H1 (cell line): ENCODE data around the gene BACE2. TPM values are rescaled to one million over a fixed set of nuclear protein-coding genes. Genes with fewer than 3 reads are reported as not detected.

Source experiments
- BACH1 ChIP-seq: IDR thresholded peaks from 2 replicates; pipeline ENCODE4 v1.6.1; 2012; ENCODE audit warnings: low read length, improper control_type of control experiment
- CBX8 ChIP-seq: fragments of 300-800, 300-1000 bp; sonication (generic); IDR thresholded peaks from 2 replicates; pipeline ENCODE4 v1.7.1; 2016; ENCODE audit warnings: low read depth, low read length, borderline replicate concordance
- CREB1 ChIP-seq: IDR thresholded peaks from 2 replicates; pipeline ENCODE4 v1.6.1; 2012; ENCODE audit warnings: inconsistent platforms
- JUN ChIP-seq: IDR thresholded peaks from 2 replicates; pipeline ENCODE4 v1.6.1; 2011; ENCODE audit warnings: low read depth, mild to moderate bottlenecking, improper control_type of control experiment, low read length
- KDM1A ChIP-seq: fragments of 200-600, 300-600 bp; sonication (generic); IDR thresholded peaks from 2 replicates; pipeline ENCODE4 v1.7.1; 2016; ENCODE audit warnings: mild to moderate bottlenecking, low read length, borderline replicate concordance
- POU5F1 ChIP-seq: IDR thresholded peaks from 2 replicates; pipeline ENCODE4 v1.6.1; 2011; ENCODE audit warnings: low read depth, mild to moderate bottlenecking, low read length, moderate library complexity
- RXRA ChIP-seq: IDR thresholded peaks from 2 replicates; pipeline ENCODE4 v1.6.1; 2011; ENCODE audit warnings: low read depth, mild to moderate bottlenecking, low read length, moderate library complexity; ENCODE audit not compliant: insufficient read depth
- SAP30 ChIP-seq: fragments of 300-600 bp; sonication (generic); IDR thresholded peaks from 2 replicates; pipeline ENCODE4 v1.7.1; 2012; ENCODE audit warnings: low read length, moderate library complexity, mild to moderate bottlenecking, inconsistent platforms; ENCODE audit not compliant: insufficient read depth, insufficient replicate concordance
- polyA plus RNA-seq, 7 experiments: library from polyadenylated mRNA; depleted of rRNA in 3 of 7; stranded (reverse) in 5 of 7; unstranded in 2 of 7; fragments of >200 nt in 5 of 7; fragments of 200-250 nt in 2 of 7; gene quantifications; 1 replicate in 5 of 7; 2 replicates in 1 of 7; 4 replicates in 1 of 7; pipeline versions ENCODE4 v1.2.1 to v1.2.3, GENCODE V29; 2011 to 2013; ENCODE audit warnings: missing spikeins in 2 of 7, mixed read lengths in 2 of 7
- total RNA-seq: library from RNA; stranded (reverse); fragmentation: NEBNext Ultra II Directional; extraction: Animal tissue kit (Norgen Biotek cat#: 25700); gene quantifications from 2 replicates; pipeline ENCODE4 v1.2.1, GENCODE V29; 2021
- TF ChIP-seq, protein P1 (sequence below), 3 experiments: IDR thresholded peaks; 1 replicate in 2 of 3; 2 replicates in 1 of 3; pipeline versions ENCODE4 v1.5.1 to v1.6.1; 2011; ENCODE audit warnings: low read length in 3 of 3, mild to moderate bottlenecking in 3 of 3, inconsistent platforms in 2 of 3, low read depth in 1 of 3, moderate library complexity in 1 of 3; ENCODE audit not compliant: insufficient read depth in 1 of 3; ENCODE audit errors: control extremely low read depth in 1 of 3

Gene BACE2
- total and polyA plus RNA-seq, 2 of the 8 experiments (the other 6 are each of a cell fraction or from before 2014, with no cell fraction given) = 8.1 to 10.9 TPM

DNA sequence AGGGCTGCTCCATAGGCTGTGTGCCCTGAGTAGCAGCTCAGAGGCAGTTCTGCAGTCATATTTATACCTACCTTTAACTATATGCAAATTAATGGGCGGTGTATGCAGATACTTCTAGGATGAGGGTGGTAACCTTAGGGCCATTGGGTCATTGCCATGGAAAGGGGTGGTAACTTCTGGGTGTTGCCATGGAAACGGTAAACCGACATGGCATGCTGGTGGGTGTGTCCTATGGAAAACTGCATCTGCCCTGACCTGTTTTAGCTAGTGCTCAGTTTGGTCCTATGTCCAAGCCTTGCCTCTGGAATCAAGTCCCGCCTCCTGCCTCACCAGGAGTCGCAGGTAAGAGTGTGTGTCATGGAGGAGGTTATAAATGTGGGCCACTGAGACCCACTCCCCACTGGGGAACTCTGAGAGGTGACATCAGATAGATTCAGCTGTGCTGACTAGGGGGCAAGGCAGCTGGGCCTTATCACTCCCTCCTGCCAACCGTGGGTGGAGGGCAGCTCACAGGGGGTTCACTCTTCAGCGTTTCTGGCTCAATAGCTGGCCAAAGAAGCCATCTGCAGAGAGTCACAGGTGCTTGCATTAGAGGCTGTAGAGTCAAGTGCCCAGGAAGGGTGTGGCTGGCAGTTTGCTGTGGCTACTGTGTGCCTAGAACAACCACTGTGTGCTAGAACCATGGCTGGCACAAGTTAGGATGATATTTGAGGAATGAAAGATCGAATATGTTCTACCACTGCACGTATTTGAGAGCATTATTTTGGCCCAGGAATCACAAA lies 19.0 kb downstream of the BACE2 start (continued):
- no peak for TF ChIP-seq RXRA
- TF ChIP-seq, protein P1, sequence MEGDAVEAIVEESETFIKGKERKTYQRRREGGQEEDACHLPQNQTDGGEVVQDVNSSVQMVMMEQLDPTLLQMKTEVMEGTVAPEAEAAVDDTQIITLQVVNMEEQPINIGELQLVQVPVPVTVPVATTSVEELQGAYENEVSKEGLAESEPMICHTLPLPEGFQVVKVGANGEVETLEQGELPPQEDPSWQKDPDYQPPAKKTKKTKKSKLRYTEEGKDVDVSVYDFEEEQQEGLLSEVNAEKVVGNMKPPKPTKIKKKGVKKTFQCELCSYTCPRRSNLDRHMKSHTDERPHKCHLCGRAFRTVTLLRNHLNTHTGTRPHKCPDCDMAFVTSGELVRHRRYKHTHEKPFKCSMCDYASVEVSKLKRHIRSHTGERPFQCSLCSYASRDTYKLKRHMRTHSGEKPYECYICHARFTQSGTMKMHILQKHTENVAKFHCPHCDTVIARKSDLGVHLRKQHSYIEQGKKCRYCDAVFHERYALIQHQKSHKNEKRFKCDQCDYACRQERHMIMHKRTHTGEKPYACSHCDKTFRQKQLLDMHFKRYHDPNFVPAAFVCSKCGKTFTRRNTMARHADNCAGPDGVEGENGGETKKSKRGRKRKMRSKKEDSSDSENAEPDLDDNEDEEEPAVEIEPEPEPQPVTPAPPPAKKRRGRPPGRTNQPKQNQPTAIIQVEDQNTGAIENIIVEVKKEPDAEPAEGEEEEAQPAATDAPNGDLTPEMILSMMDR (IDR thresholded peaks at IDR 0.05; ENCODE audit: control extremely low read depth in 1 of 3, insufficient read depth in 1 of 3, low read depth in 1 of 3, low read length in 3 of 3) = no peak
- no peak for TF ChIP-seq POU5F1
- no peak for TF ChIP-seq SAP30
- TF ChIP-seq CBX8 = no peak
- TF ChIP-seq CREB1 = no peak
- TF ChIP-seq BACH1 = no peak
- no peak for TF ChIP-seq JUN
- no peak for TF ChIP-seq KDM1A
